Measurements from ENCODE around the gene SRP68. TPM values are rescaled to one million over a fixed set of nuclear protein-coding genes. Genes with fewer than 3 reads are reported as not detected.

Gene SRP68
- polyA plus RNA-seq, 3 donors: 27.4 to 47.1 (median 42.1) TPM

GRCh38 chr17:76003915-76004314 lies 68.4 kb downstream of the SRP68 start:
- intact Hi-C loops (cut with micrococcal nuclease): loop anchor here in 1 of 2 donors (2.0 kb wide), 1 partner anchor 99 kb away; the partner anchor contains the start of gene MRPL38
- no peak for TF ChIP-seq CTCF (IDR thresholded peaks at IDR 0.05)
- H3K27ac ChIP-seq (ENCODE audit: low read depth in 1 of 2, low read length in 2 of 2): no peak overlapping the region
- no peaks in the 10 kb centered on the region for H3K79me2 ChIP-seq (ENCODE audit: insufficient read depth, low read length)
- WGBS (ENCODE audit: insufficient coverage): 100% methylated on average over 2 of the region's 6 CpGs
- no peak overlapping the region for H3K9ac ChIP-seq (ENCODE audit: insufficient read depth, low read length, poor library complexity, severe bottlenecking)
- no peak overlapping the region for H3K4me2 ChIP-seq (replicated peaks; ENCODE audit: extremely low read depth, low read length, poor library complexity, severe bottlenecking)
- peaks cover 7 to 41% of the 10 kb centered on the region in 2 donors for H3K36me3 ChIP-seq (replicated peaks in 1 of 2; ENCODE audit: control insufficient read depth in 1 of 2, insufficient read depth in 2 of 2, low read length in 2 of 2)
- Mint-ChIP-seq H3K27me3 (ENCODE audit: low read depth in 3 of 3) (peaks cover 0 to 3% (median 1%) of the 10 kb centered on the region in 3 donors), H3K4me3 (no peak overlapping the region), H3K4me1 (no peaks in the 10 kb centered on the region), H3K9me3 (no peaks in the 10 kb centered on the region), H3K27ac (no peak overlapping the region), H3K36me3 (peaks cover 30 to 56% of the 10 kb centered on the region in 2 donors)
- H3K9me3 ChIP-seq (replicated peaks in 1 of 2; ENCODE audit: control insufficient read depth in 1 of 2, insufficient read depth in 1 of 2, low read length in 2 of 2): no peaks in the 10 kb centered on the region
- no peak overlapping the region for H2AFZ ChIP-seq (ENCODE audit: insufficient read depth, low read depth, low read length, poor library complexity, severe bottlenecking)
- H3K4me3 ChIP-seq (replicated peaks in 1 of 3; ENCODE audit: low read depth in 2 of 3, low read length in 3 of 3): no peak overlapping the region
- H4K20me1 ChIP-seq (ENCODE audit: insufficient read depth, low read length): no peaks in the 10 kb centered on the region
- H3K4me1 ChIP-seq (ENCODE audit: control insufficient read depth in 1 of 2, insufficient read depth in 2 of 2, low read length in 2 of 2): no peaks in the 10 kb centered on the region
- no peak for DNase-seq
- H3K27me3 ChIP-seq (ENCODE audit: control insufficient read depth in 2 of 2, insufficient read depth in 2 of 2, low read length in 2 of 2): no peaks in the 10 kb centered on the region

GRCh38 chr17:76002100-76002499 lies 70.2 kb downstream of the SRP68 start:
- no peaks in the 10 kb centered on the region for H4K20me1 ChIP-seq (ENCODE audit: insufficient read depth, low read length)
- H2AFZ ChIP-seq (ENCODE audit: insufficient read depth, low read depth, low read length, poor library complexity, severe bottlenecking): no peak overlapping the region
- Mint-ChIP-seq H3K9me3 (no peaks in the 10 kb centered on the region), H3K4me1 (peaks cover 13% of the 10 kb centered on the region), H3K4me3 (no peak overlapping the region), H3K36me3 (peaks cover 30 to 59% of the 10 kb centered on the region in 2 donors), H3K27ac (peak overlapping the region in 1 of 7 donors; percentile 7), H3K27me3 (ENCODE audit: low read depth in 3 of 3) (no peaks in the 10 kb centered on the region)
- no peak for TF ChIP-seq CTCF (IDR thresholded peaks at IDR 0.05)
- no peak overlapping the region for H3K27ac ChIP-seq (ENCODE audit: low read depth in 1 of 2, low read length in 2 of 2)
- H3K9me3 ChIP-seq (replicated peaks in 1 of 2; ENCODE audit: control insufficient read depth in 1 of 2, insufficient read depth in 1 of 2, low read length in 2 of 2): no peaks in the 10 kb centered on the region
- peaks cover 13 to 14% of the 10 kb centered on the region in 2 donors for H3K4me1 ChIP-seq (ENCODE audit: control insufficient read depth in 1 of 2, insufficient read depth in 2 of 2, low read length in 2 of 2)
- intact Hi-C loops (cut with micrococcal nuclease): no loop called here
- H3K36me3 ChIP-seq (replicated peaks in 1 of 2; ENCODE audit: control insufficient read depth in 1 of 2, insufficient read depth in 2 of 2, low read length in 2 of 2): peaks cover 7 to 41% of the 10 kb centered on the region in 2 donors
- no peaks in the 10 kb centered on the region for H3K79me2 ChIP-seq (ENCODE audit: insufficient read depth, low read length)
- over 99% methylated on average over 10 of the region's 12 CpGs for WGBS (ENCODE audit: insufficient coverage)
- H3K4me2 ChIP-seq (replicated peaks; ENCODE audit: extremely low read depth, low read length, poor library complexity, severe bottlenecking): no peak overlapping the region
- DNase-seq: no peak
- H3K27me3 ChIP-seq (ENCODE audit: control insufficient read depth in 2 of 2, insufficient read depth in 2 of 2, low read length in 2 of 2): no peaks in the 10 kb centered on the region
- H3K4me3 ChIP-seq (replicated peaks in 1 of 3; ENCODE audit: low read depth in 2 of 3, low read length in 3 of 3): no peak overlapping the region
- H3K9ac ChIP-seq (ENCODE audit: insufficient read depth, low read length, poor library complexity, severe bottlenecking): no peak overlapping the region
